ENCODE results near the gene HIPK2.

HIPK2 gene

GRCh38 chr7:139588632-139589031 lies 189.2 kb downstream of the HIPK2 start:
- DNase-seq (ENCODE audit: low spot score) = no peak

- DNase-seq (ENCODE audit: low spot score) = no peak
Measured at GRCh38 chr7:139587535-139587934, 190.3 kb downstream of the HIPK2 start.

GRCh38 chr7:139586286-139586685 lies 191.5 kb downstream of the HIPK2 start:
- DNase-seq (ENCODE audit: low spot score) = no peak

GRCh38 chr7:139585042-139585441 lies 192.8 kb downstream of the HIPK2 start:
- DNase-seq (ENCODE audit: low spot score) = no peak

- no peak for DNase-seq (ENCODE audit: low spot score)
Measured at GRCh38 chr7:139583826-139584553, 193.8 kb downstream of the HIPK2 start.

- DNase-seq (ENCODE audit: low spot score) = no peak
Measured at GRCh38 chr7:139582671-139583155, 195.1 kb downstream of the HIPK2 start.

- no peak for DNase-seq (ENCODE audit: low spot score)
Measured at GRCh38 chr7:139582130-139582650, 195.6 kb downstream of the HIPK2 start.

- DNase-seq (ENCODE audit: low spot score) = no peak
Measured at GRCh38 chr7:139580435-139580834, 197.4 kb downstream of the HIPK2 start.

- DNase-seq (ENCODE audit: low spot score) = no peak
Measured at GRCh38 chr7:139576179-139576973, 201.4 kb downstream of the HIPK2 start.

- no peak for DNase-seq (ENCODE audit: low spot score)
Measured at GRCh38 chr7:139575338-139575680, 202.5 kb downstream of the HIPK2 start.

- DNase-seq (ENCODE audit: low spot score) = no peak
Measured at GRCh38 chr7:139574618-139575337, 203.0 kb downstream of the HIPK2 start.

- no peak for DNase-seq (ENCODE audit: low spot score)
Measured at GRCh38 chr7:139573871-139574270, 203.9 kb downstream of the HIPK2 start.

- DNase-seq (ENCODE audit: low spot score) = no peak
Measured at GRCh38 chr7:139572704-139573385, 205.0 kb downstream of the HIPK2 start.

GRCh38 chr7:139572071-139572470 lies 205.7 kb downstream of the HIPK2 start:
- no peak for DNase-seq (ENCODE audit: low spot score)

GRCh38 chr7:139571651-139572050 lies 206.1 kb downstream of the HIPK2 start:
- no peak for DNase-seq (ENCODE audit: low spot score)

- no peak for DNase-seq (ENCODE audit: low spot score)
Measured at GRCh38 chr7:139571190-139571589, 206.6 kb downstream of the HIPK2 start.

GRCh38 chr7:139570626-139571025 lies 207.2 kb downstream of the HIPK2 start:
- no peak for DNase-seq (ENCODE audit: low spot score)

- DNase-seq (ENCODE audit: low spot score) = no peak
Measured at GRCh38 chr7:139570119-139570518, 207.7 kb downstream of the HIPK2 start.

GRCh38 chr7:139568813-139569490 lies 208.8 kb downstream of the HIPK2 start:
- no peak for DNase-seq (ENCODE audit: low spot score)

- no peak for DNase-seq (ENCODE audit: low spot score)
Measured at GRCh38 chr7:139568346-139568675, 209.5 kb downstream of the HIPK2 start.

GRCh38 chr7:139567647-139568345 lies 210.0 kb downstream of the HIPK2 start:
- DNase-seq (ENCODE audit: low spot score) = no peak
